GM12873 (cell line): ENCODE results near the gene PXDC1.

ENCODE experiments used
- TF ChIP-seq, protein P1 (sequence below): IDR thresholded peaks from 2 replicates; pipeline ENCODE4 v1.5.1; 2012; ENCODE audit warnings: low read depth, mild to moderate bottlenecking, moderate library complexity, low read length, control low read depth; ENCODE audit not compliant: insufficient read depth; ENCODE audit errors: missing control alignments

Gene PXDC1

DNA sequence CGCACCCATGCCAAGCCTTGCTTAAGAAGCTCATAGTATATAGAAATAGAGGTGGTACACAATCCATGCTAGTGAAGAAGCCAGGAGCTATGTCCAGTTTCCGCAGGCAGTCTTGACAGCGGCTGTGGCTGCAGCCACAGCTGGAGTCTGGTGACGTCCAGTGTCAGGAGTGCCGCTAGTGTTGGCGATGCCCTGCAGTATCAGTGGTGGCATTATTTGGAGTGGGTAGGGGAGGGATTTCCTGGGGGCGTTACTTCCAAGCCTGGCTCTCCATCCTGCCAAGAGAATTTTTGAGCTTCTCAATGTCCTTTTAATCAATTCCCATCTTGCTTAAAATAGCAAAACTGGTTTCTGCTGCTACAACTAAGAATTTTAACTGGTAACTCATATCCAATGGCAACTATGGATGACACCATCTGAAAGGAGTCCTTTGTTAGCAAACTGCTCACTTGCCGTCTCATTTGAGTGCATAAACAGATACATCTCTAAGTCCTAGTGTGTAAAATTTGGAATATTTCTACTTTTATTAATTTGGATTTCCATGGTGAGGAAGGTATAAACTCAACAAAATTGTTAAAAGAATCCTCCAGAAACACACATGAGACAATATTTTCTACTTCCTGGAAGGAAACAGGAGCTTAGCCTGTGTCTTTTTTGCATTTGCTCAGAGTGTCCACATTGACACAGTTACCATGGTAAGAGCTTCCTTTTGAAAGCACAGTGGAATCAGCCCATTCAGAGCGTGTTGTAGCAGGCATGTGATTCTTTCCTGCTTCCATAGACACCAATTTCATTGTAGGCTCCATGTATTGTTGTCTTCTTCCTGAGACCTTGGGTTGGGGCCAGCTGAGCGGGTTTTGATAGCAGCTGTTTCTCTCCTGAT is 44.6 kb upstream of the PXDC1 start:
- TF ChIP-seq, protein P1, sequence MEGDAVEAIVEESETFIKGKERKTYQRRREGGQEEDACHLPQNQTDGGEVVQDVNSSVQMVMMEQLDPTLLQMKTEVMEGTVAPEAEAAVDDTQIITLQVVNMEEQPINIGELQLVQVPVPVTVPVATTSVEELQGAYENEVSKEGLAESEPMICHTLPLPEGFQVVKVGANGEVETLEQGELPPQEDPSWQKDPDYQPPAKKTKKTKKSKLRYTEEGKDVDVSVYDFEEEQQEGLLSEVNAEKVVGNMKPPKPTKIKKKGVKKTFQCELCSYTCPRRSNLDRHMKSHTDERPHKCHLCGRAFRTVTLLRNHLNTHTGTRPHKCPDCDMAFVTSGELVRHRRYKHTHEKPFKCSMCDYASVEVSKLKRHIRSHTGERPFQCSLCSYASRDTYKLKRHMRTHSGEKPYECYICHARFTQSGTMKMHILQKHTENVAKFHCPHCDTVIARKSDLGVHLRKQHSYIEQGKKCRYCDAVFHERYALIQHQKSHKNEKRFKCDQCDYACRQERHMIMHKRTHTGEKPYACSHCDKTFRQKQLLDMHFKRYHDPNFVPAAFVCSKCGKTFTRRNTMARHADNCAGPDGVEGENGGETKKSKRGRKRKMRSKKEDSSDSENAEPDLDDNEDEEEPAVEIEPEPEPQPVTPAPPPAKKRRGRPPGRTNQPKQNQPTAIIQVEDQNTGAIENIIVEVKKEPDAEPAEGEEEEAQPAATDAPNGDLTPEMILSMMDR: no peak

DNA sequence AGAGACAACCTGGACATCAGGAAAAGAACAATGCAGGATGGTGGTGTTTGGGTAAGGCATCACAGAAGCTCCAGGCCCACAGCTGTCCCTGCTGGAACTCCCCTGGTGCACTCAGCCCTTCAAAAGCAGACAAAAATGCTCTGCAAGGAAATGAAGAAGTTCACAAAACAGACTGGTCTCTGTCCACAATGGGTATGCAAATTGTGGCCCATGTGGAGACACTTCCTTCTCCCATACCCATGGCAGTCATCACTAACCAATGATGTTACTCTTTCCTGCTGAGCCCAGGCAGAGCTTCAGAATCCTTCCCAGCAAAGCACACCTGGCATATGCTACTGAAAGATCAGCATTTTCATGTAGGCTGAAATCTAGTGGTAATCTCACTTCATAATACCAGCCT is 42.6 kb upstream of the PXDC1 start:
- TF ChIP-seq, protein P1: no peak

DNA sequence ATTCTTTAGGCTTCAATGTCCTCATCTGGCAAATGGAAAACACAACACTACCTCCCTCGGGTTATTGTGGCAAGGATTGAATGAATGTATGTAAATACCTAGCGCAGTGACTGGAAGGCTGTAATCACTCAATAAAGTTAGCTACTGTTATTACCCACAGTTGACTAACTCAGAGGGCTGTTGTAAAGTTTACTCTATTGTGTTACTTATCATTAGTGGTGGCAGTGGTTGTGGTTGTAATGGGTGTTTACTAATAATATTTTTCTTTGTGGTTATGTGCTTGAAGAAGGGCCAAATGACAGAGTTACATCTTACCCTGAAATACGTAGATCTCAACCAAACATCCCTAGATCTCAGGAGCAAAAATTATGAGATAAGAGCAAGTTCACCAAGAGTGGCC is 42.0 kb upstream of the PXDC1 start:
- TF ChIP-seq, protein P1: no peak

DNA sequence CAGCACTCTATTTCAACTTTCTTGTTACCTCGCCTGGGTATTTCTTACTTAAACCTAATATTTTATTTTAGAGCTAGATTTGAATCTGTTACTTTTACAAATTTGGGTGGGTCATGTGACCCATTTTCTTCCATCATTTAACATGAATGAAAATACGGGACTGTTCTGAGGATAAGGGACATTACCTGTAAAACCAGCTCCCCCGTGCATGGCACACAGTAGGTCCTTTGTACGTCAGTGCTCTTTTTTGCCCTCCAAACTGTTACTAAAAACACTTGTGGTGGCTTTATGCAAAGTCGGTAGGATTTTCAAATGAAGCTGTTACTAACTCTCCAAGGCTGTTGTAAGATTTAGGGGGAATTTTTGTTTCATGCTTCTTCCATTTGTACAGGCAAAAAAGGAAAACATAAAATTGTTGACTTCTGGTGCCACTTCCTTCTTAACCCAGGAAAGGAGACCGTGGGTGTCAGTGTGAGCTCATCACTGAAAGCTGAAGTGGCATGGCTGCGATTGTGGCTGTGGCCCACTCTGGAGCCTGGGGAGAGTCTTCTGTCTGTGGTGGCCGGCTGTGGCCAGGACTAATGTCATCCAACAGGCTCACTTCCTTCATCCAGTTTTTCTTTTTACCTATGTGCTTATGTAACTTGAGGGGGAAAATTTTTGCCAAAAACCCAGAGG is 40.2 kb upstream of the PXDC1 start:
- TF ChIP-seq, protein P1: no peak

DNA sequence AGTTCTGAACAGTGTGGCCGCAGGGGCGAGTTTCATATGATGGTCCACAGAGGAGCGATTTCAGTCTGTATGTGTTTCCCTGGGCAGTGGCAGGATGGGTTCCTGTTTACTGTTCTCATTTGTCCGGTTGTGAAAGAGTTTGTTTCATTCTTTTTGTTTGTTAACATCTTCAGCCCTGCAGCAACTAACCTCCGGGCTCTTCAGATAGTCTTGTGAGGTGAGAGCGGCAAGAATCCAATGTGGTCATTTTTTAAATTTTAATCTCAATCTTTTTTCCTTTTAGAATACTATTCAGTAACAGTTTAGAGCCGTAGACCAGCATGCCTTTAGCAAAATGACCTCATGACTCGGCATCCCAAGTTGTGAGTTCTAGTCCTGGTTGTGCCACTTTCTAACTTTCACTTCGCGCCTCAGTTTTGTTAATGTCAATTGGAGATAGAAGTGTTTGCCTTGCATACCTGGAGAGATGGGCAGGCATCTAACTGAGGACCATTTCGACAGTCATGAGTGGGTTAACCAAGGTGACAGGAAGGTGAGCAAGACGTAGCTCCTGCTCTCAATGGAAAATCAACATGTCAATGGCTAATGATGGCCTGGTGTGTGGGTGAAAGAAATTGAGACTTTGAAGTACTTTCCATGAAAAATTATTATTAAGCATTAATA is 38.5 kb upstream of the PXDC1 start:
- TF ChIP-seq, protein P1: no peak

DNA sequence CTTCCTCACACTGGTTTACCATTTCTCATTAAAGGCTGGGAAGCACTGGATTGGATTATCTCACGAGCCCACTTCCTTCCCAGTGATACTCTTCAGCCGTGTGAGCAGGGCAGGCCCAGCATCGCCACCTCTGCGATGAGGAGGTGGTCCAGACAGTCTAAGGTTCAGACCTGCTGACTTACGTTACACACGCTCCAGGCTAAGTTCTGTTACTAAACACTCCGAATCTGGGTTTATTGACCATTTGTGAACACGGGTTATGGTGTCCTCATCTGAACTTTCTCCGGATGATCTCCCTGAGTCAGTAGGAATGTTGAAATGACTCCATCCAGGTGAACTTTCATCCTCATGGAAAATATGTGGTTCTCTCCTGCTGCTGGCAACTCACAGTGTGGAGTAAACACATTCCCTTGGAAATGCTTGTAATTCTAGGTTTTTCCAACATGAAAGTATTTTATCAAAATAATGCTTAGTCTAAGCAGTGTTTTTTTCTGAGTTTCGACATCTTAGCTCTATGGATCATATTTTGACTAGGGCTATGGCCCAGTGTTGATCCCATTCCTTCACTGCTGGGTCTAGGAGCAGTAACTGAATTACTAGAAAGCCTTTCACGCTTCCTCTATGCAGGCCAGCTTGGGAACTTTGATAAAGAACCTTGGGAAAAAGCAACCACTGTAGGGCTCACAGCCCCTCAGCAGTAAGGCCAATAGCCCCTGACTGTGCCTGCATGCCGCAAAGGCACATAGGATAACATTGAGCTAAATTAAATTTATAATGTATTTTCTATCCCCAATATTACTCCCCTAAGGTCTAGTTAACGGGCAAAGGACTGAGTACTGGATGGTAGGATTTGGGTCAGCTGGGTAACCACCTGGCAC is 37.7 kb upstream of the PXDC1 start:
- TF ChIP-seq, protein P1: no peak
